Fibroblast of the conjunctiva (primary cell): ENCODE data around the gene TMF1.

Source experiments
- DNase-seq: peaks from one replicate; pipeline ENCODE4 v3.0.0-alpha.2; 2010; ENCODE audit warnings: low read depth

TMF1 gene

DNA sequence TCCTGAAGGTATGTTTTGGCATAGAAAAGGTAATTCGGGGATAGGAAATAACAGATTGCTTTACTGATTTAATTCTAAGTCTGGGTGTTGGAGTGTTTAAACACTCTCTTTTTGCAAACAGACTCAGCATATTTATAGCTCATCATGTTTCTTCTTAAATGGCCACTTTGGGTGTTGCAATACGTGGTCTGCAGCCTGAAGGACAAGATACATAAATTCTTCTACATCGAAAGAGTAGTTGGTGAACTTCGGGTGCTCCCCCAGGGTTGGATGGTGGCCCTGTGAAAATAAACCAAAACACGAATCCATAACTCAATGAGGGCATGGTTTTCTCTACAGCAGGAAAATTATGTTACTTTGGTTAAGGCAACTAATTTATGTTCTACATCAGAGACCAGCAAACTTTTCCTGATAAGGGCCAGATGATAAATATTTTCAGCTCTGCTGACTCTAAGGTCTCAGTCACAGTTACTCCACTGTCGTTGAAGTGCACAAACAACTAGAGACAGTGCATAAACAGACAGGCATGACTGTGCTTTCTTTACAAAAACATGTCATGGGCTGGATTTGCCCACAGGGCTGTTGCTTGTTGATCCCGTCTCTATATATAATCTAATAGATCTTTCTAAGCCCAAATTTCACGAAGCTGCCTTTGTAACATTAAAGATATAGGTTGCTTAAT lies 74.5 kb downstream of the TMF1 start:
- no peak for DNase-seq

- no peak for DNase-seq
Measured at GRCh38 chr3:68974711-68975110, 77.4 kb downstream of the TMF1 start.

GRCh38 chr3:68973639-68974038 lies 78.5 kb downstream of the TMF1 start:
- DNase-seq, result no peak

- peak; percentile 39 for DNase-seq
Measured at GRCh38 chr3:68972358-68972979, 79.7 kb downstream of the TMF1 start.
